ENCODE data around the gene MAP2K1.
"Not testable (repeated sequence)": the region's sequence is repeated elsewhere in the genome, so short reads cannot be mapped to it uniquely, and the experiment has no call there.

- not testable (repeated sequence) for TF ChIP-seq POLR2A (IDR thresholded peaks at IDR 0.05)
- TF ChIP-seq, protein P1, sequence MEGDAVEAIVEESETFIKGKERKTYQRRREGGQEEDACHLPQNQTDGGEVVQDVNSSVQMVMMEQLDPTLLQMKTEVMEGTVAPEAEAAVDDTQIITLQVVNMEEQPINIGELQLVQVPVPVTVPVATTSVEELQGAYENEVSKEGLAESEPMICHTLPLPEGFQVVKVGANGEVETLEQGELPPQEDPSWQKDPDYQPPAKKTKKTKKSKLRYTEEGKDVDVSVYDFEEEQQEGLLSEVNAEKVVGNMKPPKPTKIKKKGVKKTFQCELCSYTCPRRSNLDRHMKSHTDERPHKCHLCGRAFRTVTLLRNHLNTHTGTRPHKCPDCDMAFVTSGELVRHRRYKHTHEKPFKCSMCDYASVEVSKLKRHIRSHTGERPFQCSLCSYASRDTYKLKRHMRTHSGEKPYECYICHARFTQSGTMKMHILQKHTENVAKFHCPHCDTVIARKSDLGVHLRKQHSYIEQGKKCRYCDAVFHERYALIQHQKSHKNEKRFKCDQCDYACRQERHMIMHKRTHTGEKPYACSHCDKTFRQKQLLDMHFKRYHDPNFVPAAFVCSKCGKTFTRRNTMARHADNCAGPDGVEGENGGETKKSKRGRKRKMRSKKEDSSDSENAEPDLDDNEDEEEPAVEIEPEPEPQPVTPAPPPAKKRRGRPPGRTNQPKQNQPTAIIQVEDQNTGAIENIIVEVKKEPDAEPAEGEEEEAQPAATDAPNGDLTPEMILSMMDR (IDR thresholded peaks at IDR 0.05), result not testable (repeated sequence)
Observed at GRCh38 chr15:66381376-66381775, 5.3 kb upstream of the MAP2K1 start.
